NT2/D1 (cell line): ENCODE measurements around the gene SMIM1.

Experiments used
- SUZ12 ChIP-seq: IDR thresholded peaks from 2 replicates; pipeline ENCODE4 v1.6.1; 2011; ENCODE audit not compliant: insufficient read length, insufficient read depth; ENCODE audit errors: extremely low read depth
- YY1 ChIP-seq: IDR thresholded peaks from 2 replicates; pipeline ENCODE4 v1.6.1; 2011; ENCODE audit not compliant: insufficient read length, insufficient read depth
- ZNF274 ChIP-seq: IDR thresholded peaks from 2 replicates; pipeline ENCODE4 v1.6.1; 2011; ENCODE audit warnings: mild to moderate bottlenecking, low read depth, low read length

DNA sequence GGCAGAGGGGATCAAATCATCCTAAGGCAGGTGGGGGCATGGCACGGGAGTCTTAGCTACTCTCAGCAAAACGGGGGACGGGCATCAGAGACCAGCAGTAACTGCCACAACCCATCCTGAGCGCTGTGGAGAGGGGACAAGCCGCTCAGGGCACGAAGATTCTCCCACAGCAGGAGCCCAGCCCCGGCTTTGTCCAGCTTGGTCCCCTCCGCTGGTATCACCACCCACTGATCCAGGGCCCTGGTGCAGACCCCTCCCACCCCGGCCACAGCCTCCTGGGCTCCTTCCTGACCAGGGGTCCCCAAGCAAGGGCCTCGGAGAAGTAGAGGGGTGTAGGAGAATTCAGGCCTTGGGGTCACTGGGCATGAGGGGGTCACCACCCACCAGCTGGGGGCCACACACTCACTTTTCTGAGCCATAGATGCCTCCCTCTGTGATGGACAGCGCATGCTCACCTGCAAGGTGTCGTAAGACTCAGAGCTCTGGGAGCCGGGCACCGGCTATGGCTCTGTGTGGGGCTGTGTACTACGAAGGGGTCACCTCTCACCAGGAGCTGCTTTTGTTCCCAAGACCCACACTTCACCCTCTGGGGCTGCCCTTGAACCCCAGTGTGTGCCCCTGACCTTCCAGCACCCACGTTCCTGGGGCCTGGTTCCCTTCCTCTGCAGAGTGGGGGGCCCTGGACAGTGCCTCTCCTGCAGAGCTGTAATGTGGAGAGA is 2.3 kb upstream of the SMIM1 start:
- TF ChIP-seq YY1 (no peak), SUZ12 (no peak), ZNF274 (no peak)
